Activated CD4-positive, CD25-positive, alpha-beta regulatory T cell treated with anti-CD3 and anti-CD28 coated beads, Interleukin-2, amount 50 U/mL, for 16 hours (primary cell): ENCODE measurements around the gene EVC.

ENCODE experiments used
- DNase-seq: peaks from one replicate; pipeline ENCODE4 v3.0.0-alpha.2; 2020; ENCODE audit warnings: low read depth, low spot score

EVC gene

GRCh38 chr4:5785806-5786680 lies 75.0 kb downstream of the EVC start:
- no peak for DNase-seq

- no peak for DNase-seq
Observed at GRCh38 chr4:5787311-5787710, 76.3 kb downstream of the EVC start.

- no peak for DNase-seq
Observed at GRCh38 chr4:5788144-5788543, 77.1 kb downstream of the EVC start.

GRCh38 chr4:5789141-5789540 lies 78.1 kb downstream of the EVC start:
- no peak for DNase-seq

GRCh38 chr4:5790546-5790857 lies 79.5 kb downstream of the EVC start:
- DNase-seq, result no peak

GRCh38 chr4:5791654-5792053 lies 80.7 kb downstream of the EVC start:
- no peak for DNase-seq

GRCh38 chr4:5793514-5793913 lies 82.5 kb downstream of the EVC start:
- no peak for DNase-seq

- DNase-seq, result no peak
Observed at GRCh38 chr4:5795580-5795979, 84.6 kb downstream of the EVC start.

- DNase-seq, result no peak
Observed at GRCh38 chr4:5796976-5797375, 86.0 kb downstream of the EVC start.

GRCh38 chr4:5797866-5798265 lies 86.9 kb downstream of the EVC start:
- no peak for DNase-seq

GRCh38 chr4:5798462-5798861 lies 87.5 kb downstream of the EVC start:
- DNase-seq, result no peak

GRCh38 chr4:5798946-5799345 lies 87.9 kb downstream of the EVC start:
- no peak for DNase-seq

GRCh38 chr4:5799406-5799805 lies 88.4 kb downstream of the EVC start:
- DNase-seq, result no peak

GRCh38 chr4:5800496-5800895 lies 89.5 kb downstream of the EVC start:
- DNase-seq, result no peak

- no peak for DNase-seq
Observed at GRCh38 chr4:5801696-5802095, 90.7 kb downstream of the EVC start.

- no peak for DNase-seq
Observed at GRCh38 chr4:5802565-5802964, 91.6 kb downstream of the EVC start.

- no peak for DNase-seq
Observed at GRCh38 chr4:5804656-5805055, 93.7 kb downstream of the EVC start.

- DNase-seq, result no peak
Observed at GRCh38 chr4:5805270-5805669, 94.3 kb downstream of the EVC start.

GRCh38 chr4:5808081-5808741 lies 97.2 kb downstream of the EVC start:
- no peak for DNase-seq

- no peak for DNase-seq
Observed at GRCh38 chr4:5809216-5809776, 98.3 kb downstream of the EVC start.

GRCh38 chr4:5810151-5810550 lies 99.2 kb downstream of the EVC start:
- no peak for DNase-seq

- DNase-seq, result no peak
Observed at GRCh38 chr4:5810770-5811430, 99.9 kb downstream of the EVC start.
